OCI-LY3 (cell line): Measurements from ENCODE around the gene CA5B.

Experiments used
- H2AFZ ChIP-seq: fragments of 200-600, 300-600 bp; shearing (Covaris generic); 2 replicates; pipeline ENCODE4 v1.6.0; 2014; ENCODE audit warnings: antibody characterized with exemption, low read depth, low read length
- H3K27ac ChIP-seq: fragments of 200-600, 300-600 bp; sonication (generic); 2 replicates; pipeline ENCODE4 v1.5.1; 2014; ENCODE audit warnings: mild to moderate bottlenecking, low read length, moderate library complexity, mixed read lengths
- H3K27me3 ChIP-seq: fragments of 200-600, 300-600 bp; sonication (generic); 2 replicates; pipeline ENCODE4 v1.6.1; 2014; ENCODE audit warnings: low read depth, low read length, mixed read lengths
- H3K36me3 ChIP-seq: fragments of 200-600, 300-600 bp; sonication (generic); replicated peaks from 2 replicates; pipeline ENCODE3; 2014; ENCODE audit warnings: low read depth, low read length, mixed read lengths
- H3K4me1 ChIP-seq: fragments of 300-600, 200-600 bp; sonication (generic); 2 replicates; pipeline ENCODE4 v1.6.1; 2014; ENCODE audit warnings: low read length, mixed read lengths
- H3K4me2 ChIP-seq: fragments of 200-600, 300-600 bp; sonication (generic); 2 replicates; pipeline ENCODE4 v1.6.1; 2014; ENCODE audit warnings: low read length, mixed read lengths
- H3K4me3 ChIP-seq: fragments of 300-600, 200-600 bp; sonication (generic); 2 replicates; pipeline ENCODE4 v1.5.1; 2014; ENCODE audit warnings: antibody characterized with exemption, mild to moderate bottlenecking, low read length, moderate library complexity
- H3K79me2 ChIP-seq: fragments of 300-600, 200-600 bp; shearing (Covaris generic); 2 replicates; pipeline ENCODE4 v1.6.1; 2014; ENCODE audit warnings: mild to moderate bottlenecking, low read length, mixed read lengths
- H3K9ac ChIP-seq: fragments of 300-600, 200-600 bp; shearing (Covaris generic); 2 replicates; pipeline ENCODE4 v1.6.0; 2014; ENCODE audit warnings: mild to moderate bottlenecking, low read length, moderate library complexity
- H3K9me3 ChIP-seq: fragments of 200-600, 300-600 bp; shearing (Covaris generic); 2 replicates; pipeline ENCODE4 v1.6.1; 2014; ENCODE audit warnings: low read length, mixed read lengths; ENCODE audit not compliant: insufficient read depth
- H4K20me1 ChIP-seq: fragments of 200-600, 300-600 bp; sonication (generic); 2 replicates; pipeline ENCODE4 v1.6.1; 2016; ENCODE audit warnings: low read length, mixed read lengths; ENCODE audit not compliant: insufficient read depth
- CTCF ChIP-seq: fragments of 200-600, 300-600 bp; sonication (generic); IDR thresholded peaks from 2 replicates; pipeline ENCODE4 v1.5.1; 2014; ENCODE audit warnings: antibody characterized with exemption, low read length, low read depth
- EZH2phosphoT487 ChIP-seq: fragments of 200-600 bp; shearing (Covaris generic); IDR thresholded peaks from 2 replicates; pipeline ENCODE4 v1.6.1; 2018; ENCODE audit warnings: antibody characterized with exemption, mixed run types, low read depth

CA5B gene

DNA sequence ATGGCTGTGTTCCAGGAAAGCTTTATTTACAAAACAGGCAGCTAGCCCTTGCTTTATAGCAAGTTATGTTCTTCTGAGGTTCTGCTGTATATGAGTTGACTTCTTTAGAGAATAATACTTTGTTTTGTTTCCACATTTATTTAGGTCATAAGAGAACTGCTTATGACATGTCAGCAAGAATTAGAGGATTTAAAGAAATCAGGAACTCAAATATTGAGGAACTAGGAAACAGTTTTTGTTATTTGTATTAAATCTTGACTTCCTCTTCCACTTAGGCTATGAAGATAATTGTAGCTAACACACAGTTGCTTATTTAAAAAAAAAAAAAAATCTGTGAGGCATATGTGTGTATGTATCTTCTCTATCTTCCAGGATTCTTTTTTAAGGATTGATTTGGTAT, 66.5 kb downstream of the CA5B start:
- Histone ChIP-seq H3K9me3 (no peaks in the 10 kb centered on the region), H2AFZ (no peak overlapping the region), H3K27ac (no peak overlapping the region), H3K79me2 (no peaks in the 10 kb centered on the region), H3K27me3 (no peaks in the 10 kb centered on the region), H3K4me3 (no peak overlapping the region), H3K4me1 (peaks cover 9% of the 10 kb centered on the region), H3K36me3 (peaks cover 20% of the 10 kb centered on the region), H3K9ac (no peak overlapping the region), H4K20me1 (no peaks in the 10 kb centered on the region), H3K4me2 (no peak overlapping the region)
- TF ChIP-seq CTCF (no peak), EZH2phosphoT487 (no peak)

DNA sequence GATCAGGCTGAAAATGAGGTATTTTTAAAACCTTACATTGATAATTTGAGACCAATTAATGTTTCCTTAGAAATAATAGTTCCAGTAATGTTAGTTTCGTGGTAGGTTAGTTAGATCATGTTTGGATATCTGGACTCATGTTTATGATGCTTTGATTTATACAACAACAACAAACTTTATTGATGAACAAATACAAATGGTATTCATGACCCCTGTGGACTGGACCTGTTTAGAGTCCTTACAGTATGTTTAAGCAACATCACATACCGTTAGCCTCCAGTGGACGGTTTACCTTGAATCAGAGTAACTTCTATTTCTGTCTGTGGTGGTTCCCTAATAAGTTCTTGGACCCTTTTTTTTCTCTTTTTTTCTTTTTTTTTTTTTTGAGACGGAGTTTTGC, 70.2 kb downstream of the CA5B start:
- Histone ChIP-seq H3K36me3 (peaks cover 30% of the 10 kb centered on the region), H3K9me3 (no peaks in the 10 kb centered on the region), H3K27ac (no peak overlapping the region), H4K20me1 (no peaks in the 10 kb centered on the region), H3K4me2 (no peak overlapping the region), H3K79me2 (no peaks in the 10 kb centered on the region), H3K27me3 (no peaks in the 10 kb centered on the region), H3K4me1 (peaks cover 13% of the 10 kb centered on the region), H3K4me3 (no peak overlapping the region), H3K9ac (no peak overlapping the region), H2AFZ (no peak overlapping the region)
- TF ChIP-seq EZH2phosphoT487 (no peak), CTCF (no peak)

DNA sequence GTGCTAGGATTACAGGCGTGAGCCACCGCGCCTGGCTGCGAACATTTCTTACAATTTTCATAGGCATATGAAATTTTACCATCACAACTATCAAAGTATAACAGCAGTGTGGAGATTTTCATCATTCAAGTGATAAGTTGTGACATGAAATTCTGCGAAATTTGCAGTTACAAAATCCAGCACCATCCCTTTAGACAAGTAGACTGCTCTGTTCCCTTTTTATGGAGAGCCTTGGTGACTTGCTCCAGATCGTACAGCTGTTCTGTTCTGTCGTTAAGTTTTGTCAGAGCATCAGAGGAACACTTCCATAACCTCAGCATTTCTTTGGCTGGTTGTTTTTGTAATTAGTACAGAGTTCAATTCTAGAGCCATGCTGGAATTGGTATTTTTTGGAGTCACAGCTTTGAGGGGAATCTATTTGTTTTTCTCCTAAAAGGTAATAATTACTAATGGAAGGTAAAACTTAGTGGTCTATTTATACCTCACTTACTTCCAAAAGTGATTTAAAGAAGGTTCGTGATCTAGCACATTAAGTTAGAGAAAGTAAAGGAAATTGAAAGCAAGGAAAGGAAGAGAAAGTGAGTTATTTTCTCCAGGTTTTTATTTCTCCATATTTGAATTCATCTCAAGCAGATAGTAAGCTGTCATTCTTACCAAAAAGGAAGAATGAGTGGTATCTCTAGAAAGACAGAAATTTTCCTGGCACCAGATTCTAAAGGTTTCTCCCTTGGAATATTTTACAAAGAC, 74.3 kb downstream of the CA5B start:
- H4K20me1 ChIP-seq: no peaks in the 10 kb centered on the region
- H3K9me3 ChIP-seq: no peaks in the 10 kb centered on the region
- no peaks in the 10 kb centered on the region for H3K79me2 ChIP-seq
- no peak overlapping the region for H3K27ac ChIP-seq
- peaks cover 9% of the 10 kb centered on the region; the same call in 1 of the 2 replicates for H3K4me1 ChIP-seq
- H3K36me3 ChIP-seq: peaks cover 27% of the 10 kb centered on the region
- TF ChIP-seq EZH2phosphoT487: no peak
- no peak for TF ChIP-seq CTCF
- H2AFZ ChIP-seq: no peak overlapping the region
- H3K4me3 ChIP-seq: no peak overlapping the region
- no peak overlapping the region for H3K4me2 ChIP-seq
- H3K27me3 ChIP-seq: no peaks in the 10 kb centered on the region
- no peak overlapping the region for H3K9ac ChIP-seq

- H3K27ac ChIP-seq: no peak overlapping the region
- H2AFZ ChIP-seq: no peak overlapping the region
- H3K9ac ChIP-seq: no peak overlapping the region
- no peaks in the 10 kb centered on the region for H4K20me1 ChIP-seq
- H3K4me2 ChIP-seq: no peak overlapping the region
- H3K36me3 ChIP-seq: peaks cover 28% of the 10 kb centered on the region
- H3K27me3 ChIP-seq: no peaks in the 10 kb centered on the region
- no peaks in the 10 kb centered on the region for H3K9me3 ChIP-seq
- no peak for TF ChIP-seq EZH2phosphoT487
- TF ChIP-seq CTCF: no peak
- no peak overlapping the region for H3K4me3 ChIP-seq
- H3K79me2 ChIP-seq: no peaks in the 10 kb centered on the region
- H3K4me1 ChIP-seq: peaks cover 9% of the 10 kb centered on the region; the same call in 1 of the 2 replicates
Measured at GRCh38 chrX:15813416-15813815, 75.3 kb downstream of the CA5B start.
